Measurements from ENCODE around the gene TNFRSF1B. TPM values are rescaled to one million over a fixed set of nuclear protein-coding genes. Genes with fewer than 3 reads are reported as not detected.
A peak's percentile ranks its signal among the peaks of the same experiment; 100 is the strongest.

TNFRSF1B gene
- polyA plus RNA-seq, 6 donors from 2014 or later, result 29.0 to 54.0 (median 42.7) TPM

GRCh38 chr1:12200208-12200607 lies 33.4 kb downstream of the TNFRSF1B start:
- peaks cover 23 to 38% (median 25%) of the 10 kb centered on the region in 3 donors for H3K4me1 Mint-ChIP-seq
- DNase-seq, result no peak
- no peaks in the 10 kb centered on the region for H3K9me3 Mint-ChIP-seq
- peak overlapping the region in 1 of 8 donors; percentile 72 for H3K4me3 Mint-ChIP-seq
- no peak for ATAC-seq (ENCODE audit: low read depth in 2 of 2)
- H3K27ac Mint-ChIP-seq, result peak overlapping the region in 1 of 6 donors; percentile 36
- H3K36me3 Mint-ChIP-seq, result peaks cover 3 to 17% of the 10 kb centered on the region in 2 donors
- H3K27me3 Mint-ChIP-seq, result no peaks in the 10 kb centered on the region

- Mint-ChIP-seq H3K27me3 (no peaks in the 10 kb centered on the region), H3K9me3 (no peaks in the 10 kb centered on the region), H3K36me3 (peaks cover 0 to 27% of the 10 kb centered on the region in 2 donors), H3K4me1 (peaks cover 25 to 37% (median 27%) of the 10 kb centered on the region in 3 donors), H3K4me3 (peak overlapping the region in 2 of 8 donors; percentile 6 to 42), H3K27ac (peak overlapping the region in 1 of 6 donors; percentile 70)
- peak in 1 of 2 donors; percentile 13 for ATAC-seq (ENCODE audit: low read depth in 2 of 2)
- no peak for DNase-seq
Observed at GRCh38 chr1:12201352-12202189, 34.8 kb downstream of the TNFRSF1B start.

GRCh38 chr1:12202190-12202497 lies 35.4 kb downstream of the TNFRSF1B start:
- DNase-seq (no peak), ATAC-seq (ENCODE audit: low read depth in 2 of 2) (no peak)
- H3K9me3 Mint-ChIP-seq, result no peaks in the 10 kb centered on the region
- H3K4me1 Mint-ChIP-seq, result peaks cover 21 to 34% (median 25%) of the 10 kb centered on the region in 3 donors
- H3K27ac Mint-ChIP-seq, result peak overlapping the region in 3 of 6 donors; percentile 69 to 87 (median 70)
- H3K36me3 Mint-ChIP-seq, result peaks cover 0 to 27% of the 10 kb centered on the region in 2 donors
- H3K27me3 Mint-ChIP-seq, result no peaks in the 10 kb centered on the region
- H3K4me3 Mint-ChIP-seq, result peak overlapping the region in 3 of 8 donors; percentile 41 to 48 (median 44)

- no peaks in the 10 kb centered on the region for H3K9me3 Mint-ChIP-seq
- H3K4me1 Mint-ChIP-seq, result peaks cover 19 to 32% (median 25%) of the 10 kb centered on the region in 3 donors
- peak overlapping the region in 2 of 8 donors; percentile 41 to 48 for H3K4me3 Mint-ChIP-seq
- H3K27me3 Mint-ChIP-seq, result no peaks in the 10 kb centered on the region
- no peak for ATAC-seq (ENCODE audit: low read depth in 2 of 2)
- no peak for DNase-seq
- H3K27ac Mint-ChIP-seq, result peak overlapping the region in 4 of 6 donors; percentile 69 to 87 (median 70)
- H3K36me3 Mint-ChIP-seq, result peaks cover 0 to 27% of the 10 kb centered on the region in 2 donors
Observed at GRCh38 chr1:12202577-12202976, 35.8 kb downstream of the TNFRSF1B start.

DNA sequence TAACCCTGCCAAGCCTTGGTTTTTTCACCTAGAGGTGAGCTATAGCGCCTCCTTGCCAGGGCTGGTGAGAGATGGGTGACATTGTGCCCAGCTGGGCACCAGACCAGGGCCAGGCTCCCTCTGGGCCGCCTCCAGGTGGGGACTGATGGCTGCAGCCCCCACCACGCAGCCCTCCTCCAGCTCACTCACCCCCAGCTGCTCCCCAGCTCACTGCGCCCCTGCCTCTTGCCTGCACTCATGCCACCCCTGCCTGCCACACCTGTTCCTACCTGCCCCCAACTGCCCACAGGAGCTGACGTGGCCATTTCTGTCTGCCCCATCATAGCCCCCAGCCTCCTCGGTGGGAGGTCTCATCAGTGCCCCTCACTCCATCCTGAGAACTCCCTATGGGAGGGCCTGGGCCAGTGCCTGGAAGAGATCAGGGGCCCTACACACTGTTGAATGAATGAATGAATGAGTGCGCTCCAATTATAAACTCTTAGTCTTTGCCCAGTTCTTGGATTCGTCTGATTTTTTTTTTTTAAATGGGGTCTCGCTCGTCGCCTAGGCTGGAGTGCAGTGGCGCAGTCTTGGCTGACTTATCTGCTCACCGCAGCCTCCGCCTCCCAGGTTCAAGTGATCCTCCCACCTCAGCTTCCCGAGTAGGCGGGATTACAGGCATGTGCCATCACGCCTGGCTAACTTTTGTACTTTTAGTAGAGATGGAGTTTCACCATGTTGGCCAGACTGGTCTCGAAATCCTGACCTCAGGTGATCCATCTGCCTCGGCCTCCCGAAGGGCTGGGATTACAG lies 36.6 kb downstream of the TNFRSF1B start:
- Mint-ChIP-seq H3K9me3 (no peaks in the 10 kb centered on the region), H3K27ac (peak overlapping the region in 3 of 6 donors; percentile 10 to 76 (median 32)), H3K27me3 (no peaks in the 10 kb centered on the region), H3K4me1 (peaks cover 21 to 34% (median 25%) of the 10 kb centered on the region in 3 donors), H3K36me3 (peaks cover 0 to 27% of the 10 kb centered on the region in 2 donors), H3K4me3 (peak overlapping the region in 1 of 8 donors; percentile 4)
- DNase-seq (no peak), ATAC-seq (ENCODE audit: low read depth in 2 of 2) (no peak)

- Mint-ChIP-seq H3K36me3 (peaks cover 0 to 27% of the 10 kb centered on the region in 2 donors), H3K4me3 (peak overlapping the region in 1 of 8 donors; percentile 4), H3K27ac (peak overlapping the region in 1 of 6 donors; percentile 76), H3K4me1 (peaks cover 28 to 41% (median 29%) of the 10 kb centered on the region in 3 donors), H3K9me3 (no peaks in the 10 kb centered on the region), H3K27me3 (no peaks in the 10 kb centered on the region)
- peak in 1 of 2 donors; percentile 14 for ATAC-seq (ENCODE audit: low read depth in 2 of 2)
- no peak for DNase-seq
Observed at GRCh38 chr1:12204140-12204539, 37.3 kb downstream of the TNFRSF1B start.

DNA sequence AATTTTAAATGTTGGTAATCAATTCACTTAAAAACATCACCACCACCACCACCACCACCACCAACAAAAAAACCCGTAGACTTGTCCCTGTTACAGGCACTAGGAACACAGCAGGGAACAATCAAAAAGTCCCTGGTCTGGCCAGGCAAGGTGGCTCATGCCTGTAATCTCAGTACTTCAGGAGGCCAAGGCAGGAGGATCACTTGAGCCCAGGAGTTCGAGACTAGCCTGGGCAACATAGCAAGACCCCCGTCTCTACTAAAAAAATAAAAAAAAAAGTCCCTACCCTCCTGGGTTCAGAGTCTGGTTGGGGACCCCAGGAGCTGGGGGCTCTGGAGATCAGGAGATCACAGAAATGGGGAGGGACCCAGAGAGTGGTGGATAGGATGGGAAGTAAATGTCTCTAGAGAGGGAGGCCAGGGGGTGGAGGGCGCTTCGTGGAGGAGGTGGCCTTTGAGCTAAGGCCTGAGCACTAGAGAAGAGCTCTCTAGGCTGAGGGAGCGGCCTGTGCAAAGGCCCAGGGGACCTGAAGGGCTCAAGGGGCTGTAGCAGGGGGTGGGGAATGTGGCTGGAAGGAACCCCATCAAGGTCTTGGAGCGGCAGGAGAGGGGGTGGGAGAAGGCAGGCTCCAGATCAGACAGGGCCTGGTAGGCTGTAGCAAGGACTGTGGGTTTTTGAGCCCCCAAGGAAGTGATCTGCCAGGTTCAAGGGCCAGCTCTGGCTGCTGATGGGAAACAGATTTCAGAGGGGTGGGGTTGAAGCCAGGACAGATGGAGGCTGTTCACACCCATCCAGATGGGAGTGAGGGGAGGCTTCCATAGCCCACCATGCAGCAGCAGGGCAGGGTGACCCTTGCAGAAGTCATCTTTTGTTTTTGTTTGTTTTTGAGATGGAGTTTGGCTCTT lies 38.2 kb downstream of the TNFRSF1B start:
- peak overlapping the region in 4 of 6 donors; percentile 34 to 91 (median 62) for H3K27ac Mint-ChIP-seq
- peaks cover 0 to 27% of the 10 kb centered on the region in 2 donors for H3K36me3 Mint-ChIP-seq
- no peaks in the 10 kb centered on the region for H3K27me3 Mint-ChIP-seq
- DNase-seq (no peak), ATAC-seq (ENCODE audit: low read depth in 2 of 2) (no peak)
- H3K4me3 Mint-ChIP-seq, result no peak overlapping the region
- H3K4me1 Mint-ChIP-seq, result peaks cover 34 to 50% (median 36%) of the 10 kb centered on the region in 3 donors
- no peaks in the 10 kb centered on the region for H3K9me3 Mint-ChIP-seq

- Mint-ChIP-seq H3K27me3 (no peaks in the 10 kb centered on the region), H3K27ac (peak overlapping the region in 1 of 6 donors; percentile 47), H3K4me1 (peaks cover 44 to 62% (median 48%) of the 10 kb centered on the region in 3 donors), H3K9me3 (no peaks in the 10 kb centered on the region), H3K36me3 (peaks cover 0 to 27% of the 10 kb centered on the region in 2 donors), H3K4me3 (no peak overlapping the region)
- ATAC-seq (ENCODE audit: low read depth in 2 of 2) (no peak), DNase-seq (no peak)
Observed at GRCh38 chr1:12206238-12206637, 39.4 kb downstream of the TNFRSF1B start.

DNA sequence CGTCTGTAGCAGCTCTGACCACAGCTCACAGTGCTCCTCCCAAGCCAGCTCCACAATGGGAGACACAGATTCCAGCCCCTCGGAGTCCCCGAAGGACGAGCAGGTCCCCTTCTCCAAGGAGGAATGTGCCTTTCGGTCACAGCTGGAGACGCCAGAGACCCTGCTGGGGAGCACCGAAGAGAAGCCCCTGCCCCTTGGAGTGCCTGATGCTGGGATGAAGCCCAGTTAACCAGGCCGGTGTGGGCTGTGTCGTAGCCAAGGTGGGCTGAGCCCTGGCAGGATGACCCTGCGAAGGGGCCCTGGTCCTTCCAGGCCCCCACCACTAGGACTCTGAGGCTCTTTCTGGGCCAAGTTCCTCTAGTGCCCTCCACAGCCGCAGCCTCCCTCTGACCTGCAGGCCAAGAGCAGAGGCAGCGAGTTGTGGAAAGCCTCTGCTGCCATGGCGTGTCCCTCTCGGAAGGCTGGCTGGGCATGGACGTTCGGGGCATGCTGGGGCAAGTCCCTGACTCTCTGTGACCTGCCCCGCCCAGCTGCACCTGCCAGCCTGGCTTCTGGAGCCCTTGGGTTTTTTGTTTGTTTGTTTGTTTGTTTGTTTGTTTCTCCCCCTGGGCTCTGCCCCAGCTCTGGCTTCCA lies 40.1 kb downstream of the TNFRSF1B start:
- H3K9me3 Mint-ChIP-seq, result no peaks in the 10 kb centered on the region
- H3K36me3 Mint-ChIP-seq, result peaks cover 0 to 27% of the 10 kb centered on the region in 2 donors
- DNase-seq (no peak), ATAC-seq (ENCODE audit: low read depth in 2 of 2) (no peak)
- peak overlapping the region in 1 of 6 donors; percentile 11 for H3K27ac Mint-ChIP-seq
- peak overlapping the region in 1 of 8 donors; percentile 3 for H3K4me3 Mint-ChIP-seq
- no peaks in the 10 kb centered on the region for H3K27me3 Mint-ChIP-seq
- peaks cover 47 to 65% (median 53%) of the 10 kb centered on the region in 3 donors for H3K4me1 Mint-ChIP-seq

DNA sequence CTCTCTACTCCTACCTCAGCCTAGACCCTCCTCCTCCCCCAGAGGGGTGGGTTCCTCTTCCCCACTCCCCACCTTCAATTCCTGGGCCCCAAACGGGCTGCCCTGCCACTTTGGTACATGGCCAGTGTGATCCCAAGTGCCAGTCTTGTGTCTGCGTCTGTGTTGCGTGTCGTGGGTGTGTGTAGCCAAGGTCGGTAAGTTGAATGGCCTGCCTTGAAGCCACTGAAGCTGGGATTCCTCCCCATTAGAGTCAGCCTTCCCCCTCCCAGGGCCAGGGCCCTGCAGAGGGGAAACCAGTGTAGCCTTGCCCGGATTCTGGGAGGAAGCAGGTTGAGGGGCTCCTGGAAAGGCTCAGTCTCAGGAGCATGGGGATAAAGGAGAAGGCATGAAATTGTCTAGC lies 41.5 kb downstream of the TNFRSF1B start:
- Mint-ChIP-seq H3K4me3 (peak overlapping the region in 1 of 8 donors; percentile 77), H3K4me1 (peaks cover 46 to 65% (median 52%) of the 10 kb centered on the region in 3 donors), H3K27ac (peak overlapping the region in 4 of 6 donors; percentile 5 to 89 (median 44)), H3K9me3 (no peaks in the 10 kb centered on the region), H3K27me3 (peaks cover 0 to 2% (median 0%) of the 10 kb centered on the region in 3 donors), H3K36me3 (peaks cover 0 to 15% of the 10 kb centered on the region in 2 donors)
- ATAC-seq (ENCODE audit: low read depth in 2 of 2) (no peak), DNase-seq (no peak)

- Mint-ChIP-seq H3K36me3 (peaks cover 0 to 12% of the 10 kb centered on the region in 2 donors), H3K9me3 (no peaks in the 10 kb centered on the region), H3K4me3 (peak overlapping the region in 6 of 8 donors; percentile 15 to 83 (median 62))
Observed at GRCh38 chr1:12208764-12209494, 42.1 kb downstream of the TNFRSF1B start.

More at GRCh38 chr1:12208764-12209494, 42.1 kb downstream of the TNFRSF1B start:
- peak overlapping the region; percentile 47 to 92 (median 85) for H3K27ac Mint-ChIP-seq
- peak; percentile 79 for DNase-seq
- peaks cover 45 to 58% (median 52%) of the 10 kb centered on the region in 3 donors for H3K4me1 Mint-ChIP-seq
- ATAC-seq (ENCODE audit: low read depth in 2 of 2), result peak; percentile 57 to 62
- peaks cover 0 to 4% (median 0%) of the 10 kb centered on the region in 3 donors for H3K27me3 Mint-ChIP-seq
